AG04449 (cell line): ENCODE measurements around the gene SHB.

ENCODE experiments used
- CTCF ChIA-PET: fragments of 350-600 bp; formaldehyde crosslinking; extraction: SDS; loops from one replicate; lab custom pipeline; 2021; ENCODE audit warnings: antibody characterized with exemption; lab: Yijun Ruan, JAX
- POLR2A ChIA-PET: fragments of 400-600, 350-600 bp; formaldehyde crosslinking; extraction: SDS; loops from one replicate; lab custom pipeline; 2020; ENCODE audit warnings: antibody characterized with exemption, inconsistent platforms; lab: Yijun Ruan, JAX
- DNase-seq: peaks from one replicate; pipeline ENCODE4 v3.0.0-alpha.2; 2010; ENCODE audit warnings: low read depth, low spot score
- H3K4me3 ChIP-seq: 2 replicates; pipeline ENCODE4 v1.5.1; 2011; ENCODE audit warnings: low read depth, mild to moderate bottlenecking, control low read depth, low read length
- CTCF ChIP-seq: IDR thresholded peaks from one replicate; pipeline ENCODE4 v1.5.1; 2011; ENCODE audit warnings: mild to moderate bottlenecking, moderate library complexity, low read length, control low read depth, inconsistent platforms; ENCODE audit not compliant: insufficient read depth; ENCODE audit errors: missing control alignments

Gene SHB

GRCh38 chr9:37969558-37970300 lies 99.3 kb downstream of the SHB start:
- DNase-seq = no peak
- no peak for TF ChIP-seq CTCF
- POLR2A ChIA-PET = interaction anchor here (1.0 kb wide), 2 partner anchors 11 to 99 kb away, joined by 3 read pairs; partner anchors contain the start of gene SHB
- CTCF ChIA-PET = interaction anchor here (1.1 to 2.1 kb wide), 6 partner anchors 26 to 118 kb away, joined by 3 to 5 read pairs (median 4); no protein-coding TSS in a partner anchor
- no peak overlapping the region for H3K4me3 ChIP-seq

- CTCF ChIA-PET = interaction anchor here (0.9 to 1.3 kb wide), 5 partner anchors 9 to 119 kb away, joined by 3 to 5 read pairs (median 3); no protein-coding TSS in a partner anchor
- POLR2A ChIA-PET = interaction anchor here (0.8 to 1.0 kb wide), 2 partner anchors 8 to 10 kb away, joined by 3 read pairs; no protein-coding TSS in a partner anchor
- H3K4me3 ChIP-seq = no peak overlapping the region
- no peak for TF ChIP-seq CTCF
- no peak for DNase-seq
Observed at GRCh38 chr9:37969130-37969529, 99.9 kb downstream of the SHB start.

GRCh38 chr9:37968228-37968701 lies 100.8 kb downstream of the SHB start:
- DNase-seq = no peak
- TF ChIP-seq CTCF = no peak
- ChIA-PET CTCF (interaction anchor here (0.9 to 1.3 kb wide), 5 partner anchors 10 to 120 kb away, joined by 3 to 5 read pairs (median 3); no protein-coding TSS in a partner anchor), POLR2A (interaction anchor here (0.8 kb wide), 1 partner anchor 8 kb away, joined by 3 read pairs; no protein-coding TSS in a partner anchor)
- H3K4me3 ChIP-seq = no peak overlapping the region

- CTCF ChIA-PET = interaction anchor here (1.2 to 2.5 kb wide), 4 partner anchors 11 to 121 kb away, joined by 3 to 7 read pairs (median 5); no protein-coding TSS in a partner anchor
- no peak for DNase-seq
- POLR2A ChIA-PET = no interaction called here
- no peak for TF ChIP-seq CTCF
- H3K4me3 ChIP-seq = no peak overlapping the region
Observed at GRCh38 chr9:37967761-37968080, 101.3 kb downstream of the SHB start.

GRCh38 chr9:37967014-37967760 lies 101.8 kb downstream of the SHB start:
- ChIA-PET POLR2A (interaction anchor here (0.8 kb wide), 1 partner anchor 100 kb away, joined by 3 read pairs; no protein-coding TSS in a partner anchor), CTCF (interaction anchor here (0.8 to 2.5 kb wide), 4 partner anchors 11 to 121 kb away, joined by 3 to 7 read pairs (median 4); no protein-coding TSS in a partner anchor)
- no peak overlapping the region for H3K4me3 ChIP-seq
- DNase-seq = no peak
- no peak for TF ChIP-seq CTCF
